GM13976 (cell line): ENCODE data around the gene SLC17A9.
"Not testable (repeated sequence)": the region's sequence is repeated elsewhere in the genome, so short reads cannot be mapped to it uniquely, and the experiment has no call there.

Experiments
- DNase-seq: peaks from one replicate; pipeline ENCODE4 v3.0.0; 2012; ENCODE audit warnings: low spot score
- in situ Hi-C: fragments of 300-500 bp; cut with MboI; formaldehyde crosslinking; loops from one replicate; pipeline ENCODE4 v1.12.0; 2022; ENCODE audit warnings: low sequenced_read_pairs, mixed read lengths, inconsistent platforms; ENCODE audit not compliant: unreplicated experiment
- TF ChIP-seq, protein P1 (sequence below): IDR thresholded peaks from 2 replicates; pipeline ENCODE4 v1.5.1; 2012; ENCODE audit warnings: borderline replicate concordance, mild to moderate bottlenecking; ENCODE audit not compliant: insufficient read depth; ENCODE audit errors: extremely low read depth, missing control alignments, control extremely low read depth

Gene SLC17A9

DNA sequence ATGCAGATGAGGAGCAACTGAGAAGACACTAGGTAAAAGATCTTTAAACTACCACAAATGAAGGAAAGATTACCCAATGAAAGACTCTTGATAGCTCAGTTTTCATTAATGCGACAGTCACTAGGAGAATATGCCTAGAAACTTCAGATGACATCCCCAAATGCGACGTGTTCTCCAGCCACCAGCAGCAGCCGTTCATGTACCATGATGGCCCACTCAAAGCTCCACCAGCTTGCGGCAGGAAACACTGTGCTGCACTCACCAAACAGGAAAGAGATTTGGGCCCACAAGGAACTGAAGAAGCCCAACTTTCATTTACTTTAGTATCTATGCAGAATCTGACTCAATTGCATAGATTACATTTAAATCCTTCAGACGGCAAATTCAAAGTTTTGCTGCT is 33.7 kb upstream of the SLC17A9 start:
- DNase-seq: no peak
- in situ Hi-C loops: no loop called here
- TF ChIP-seq, protein P1, sequence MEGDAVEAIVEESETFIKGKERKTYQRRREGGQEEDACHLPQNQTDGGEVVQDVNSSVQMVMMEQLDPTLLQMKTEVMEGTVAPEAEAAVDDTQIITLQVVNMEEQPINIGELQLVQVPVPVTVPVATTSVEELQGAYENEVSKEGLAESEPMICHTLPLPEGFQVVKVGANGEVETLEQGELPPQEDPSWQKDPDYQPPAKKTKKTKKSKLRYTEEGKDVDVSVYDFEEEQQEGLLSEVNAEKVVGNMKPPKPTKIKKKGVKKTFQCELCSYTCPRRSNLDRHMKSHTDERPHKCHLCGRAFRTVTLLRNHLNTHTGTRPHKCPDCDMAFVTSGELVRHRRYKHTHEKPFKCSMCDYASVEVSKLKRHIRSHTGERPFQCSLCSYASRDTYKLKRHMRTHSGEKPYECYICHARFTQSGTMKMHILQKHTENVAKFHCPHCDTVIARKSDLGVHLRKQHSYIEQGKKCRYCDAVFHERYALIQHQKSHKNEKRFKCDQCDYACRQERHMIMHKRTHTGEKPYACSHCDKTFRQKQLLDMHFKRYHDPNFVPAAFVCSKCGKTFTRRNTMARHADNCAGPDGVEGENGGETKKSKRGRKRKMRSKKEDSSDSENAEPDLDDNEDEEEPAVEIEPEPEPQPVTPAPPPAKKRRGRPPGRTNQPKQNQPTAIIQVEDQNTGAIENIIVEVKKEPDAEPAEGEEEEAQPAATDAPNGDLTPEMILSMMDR: no peak

DNA sequence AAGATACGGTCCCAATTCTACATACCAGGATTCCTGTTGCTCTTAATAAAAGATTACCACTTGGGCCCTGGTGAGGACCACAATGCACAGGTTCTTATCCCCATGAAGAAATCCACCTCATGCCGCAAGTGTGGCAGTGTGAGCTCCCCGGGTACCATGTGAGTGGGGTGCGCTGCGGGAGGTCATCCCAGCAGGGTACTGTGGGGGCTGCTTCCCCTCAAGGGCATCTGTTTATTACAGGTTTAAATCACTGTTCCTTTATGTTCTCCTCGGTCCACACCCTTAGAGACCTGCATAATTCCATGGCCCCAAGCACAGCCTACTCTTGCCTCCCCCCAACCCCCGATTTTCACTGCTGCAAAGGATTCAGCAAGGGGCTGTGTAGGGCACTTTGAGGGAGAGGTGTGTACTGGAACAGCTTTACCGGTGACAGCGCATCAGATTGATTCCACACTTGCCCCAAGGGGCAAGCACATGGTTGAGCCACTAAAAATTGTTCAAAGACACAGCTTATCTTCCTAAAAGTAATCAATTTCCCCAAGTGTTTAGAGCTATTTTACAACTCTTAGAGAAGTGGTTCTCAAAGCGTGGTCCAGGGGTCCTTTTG is 32.4 kb upstream of the SLC17A9 start:
- TF ChIP-seq, protein P1: no peak
- DNase-seq: no peak
- in situ Hi-C loops: no loop called here

DNA sequence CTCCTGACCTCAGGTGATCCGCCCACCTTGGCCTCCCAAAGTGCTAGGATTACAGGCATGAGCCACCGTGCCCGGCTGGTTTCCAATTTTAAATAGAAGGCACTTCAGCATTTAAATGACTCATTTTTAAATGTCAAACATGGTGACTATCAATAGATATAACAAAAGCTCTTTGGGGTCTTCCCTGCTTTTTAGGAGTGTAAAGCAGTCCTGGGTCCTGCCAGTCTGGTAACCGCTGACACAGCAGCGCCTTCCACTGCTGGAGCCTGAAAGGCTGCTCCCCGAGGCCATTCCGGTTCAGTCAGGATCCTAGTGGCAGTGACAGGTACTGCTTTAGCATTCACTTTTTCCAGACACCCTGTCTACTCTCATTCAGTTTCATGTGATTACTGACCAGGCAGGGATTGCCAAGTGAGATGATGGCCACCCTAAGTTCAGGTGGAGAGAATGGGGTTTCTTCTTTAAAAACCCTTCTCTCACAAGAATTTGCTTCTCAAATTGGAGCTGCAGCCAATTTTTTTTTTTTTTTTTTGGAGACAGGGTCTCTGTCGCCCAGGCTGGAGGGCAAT is 31.3 kb upstream of the SLC17A9 start:
- DNase-seq: peak; percentile 57
- in situ Hi-C loops: no loop called here
- TF ChIP-seq, protein P1: peak; percentile 27

DNA sequence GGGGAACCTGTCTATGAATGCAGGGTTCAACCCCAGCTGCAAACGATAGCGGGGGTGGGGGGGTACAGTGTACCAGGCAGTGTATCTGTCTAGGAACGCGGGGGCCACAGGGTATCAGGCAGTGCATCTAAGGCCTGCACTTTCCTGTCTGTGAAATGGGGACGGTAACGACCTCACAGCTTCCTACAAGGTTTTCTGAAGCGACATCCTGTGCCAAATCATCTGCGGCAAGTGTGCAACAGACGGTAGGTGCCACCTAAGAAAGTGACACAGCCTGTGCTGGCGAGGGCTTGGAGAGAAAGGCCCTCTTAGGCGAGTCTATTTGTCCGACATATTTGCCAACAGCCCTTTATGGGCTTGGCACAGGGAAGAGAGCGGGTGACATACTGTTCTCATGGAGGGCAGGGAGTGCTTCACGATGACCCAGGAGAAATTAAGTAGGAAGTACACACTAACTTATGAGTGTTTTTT is 30.0 kb upstream of the SLC17A9 start:
- TF ChIP-seq, protein P1: no peak
- no peak for DNase-seq
- in situ Hi-C loops: no loop called here

DNA sequence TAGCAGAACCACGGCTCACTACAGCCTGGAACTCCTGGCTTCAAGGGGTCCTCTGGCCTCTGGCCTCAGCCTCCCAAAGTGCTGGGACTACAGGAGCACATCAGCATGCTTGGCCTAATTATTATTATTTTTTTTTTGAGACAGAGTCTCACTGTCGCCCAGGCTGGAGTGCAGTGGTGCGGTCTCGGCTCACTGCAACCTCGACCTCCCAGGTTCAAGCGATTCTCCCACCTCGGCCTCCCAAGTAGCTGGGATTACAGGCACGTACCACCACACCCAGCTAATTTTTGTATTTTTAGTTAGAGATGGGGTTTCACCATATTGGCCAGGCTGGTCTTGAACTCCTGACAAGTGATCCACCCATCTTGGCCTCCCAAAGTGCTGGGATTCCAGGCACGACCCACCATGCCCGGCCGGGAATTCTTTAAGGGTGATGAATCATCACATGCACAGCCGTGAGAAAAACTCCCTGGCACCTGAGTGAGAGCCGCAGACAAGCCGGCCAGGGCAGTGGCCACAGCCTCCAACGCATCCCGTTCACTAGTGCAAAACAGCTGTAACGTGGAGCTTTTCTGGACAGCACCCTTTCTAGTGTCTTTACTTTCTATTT is 29.3 kb upstream of the SLC17A9 start:
- in situ Hi-C loops, DNase-seq: not testable (repeated sequence)

DNA sequence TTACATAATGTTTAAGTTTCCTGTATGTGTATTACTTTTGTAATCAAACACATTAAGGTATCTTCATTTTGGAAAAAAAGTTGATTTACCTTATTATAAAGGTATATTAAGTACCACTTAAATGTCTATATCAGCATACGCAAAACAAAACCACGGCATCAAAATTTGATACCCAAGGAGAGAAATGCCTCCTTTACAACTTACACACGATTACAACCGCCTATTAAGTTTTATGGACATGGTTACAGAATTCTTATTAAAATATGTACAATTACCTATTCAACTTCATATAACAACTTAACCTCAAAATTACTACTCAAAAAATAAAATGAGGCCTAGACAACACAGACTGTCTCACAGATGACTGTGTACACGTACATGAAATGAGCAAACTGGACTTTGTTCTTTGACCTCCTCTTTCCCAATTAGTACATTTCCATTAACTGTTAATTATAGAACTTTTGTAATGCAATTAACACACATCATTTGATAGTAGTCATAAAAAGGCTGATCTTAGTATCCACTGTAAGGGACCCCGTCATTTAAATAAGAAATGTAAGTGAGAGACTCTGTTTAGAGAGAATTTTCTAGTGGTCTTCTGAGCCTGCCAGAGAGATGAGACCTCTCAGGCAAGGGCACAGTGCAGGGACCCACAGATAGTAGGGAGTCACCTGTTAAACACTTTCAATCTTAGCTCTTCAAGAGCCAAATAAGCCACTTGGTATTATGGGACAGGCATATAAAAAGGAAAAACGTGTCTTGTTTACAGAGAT is 28.7 kb upstream of the SLC17A9 start:
- no peak for DNase-seq
- TF ChIP-seq, protein P1: no peak
- in situ Hi-C loops: no loop called here

DNA sequence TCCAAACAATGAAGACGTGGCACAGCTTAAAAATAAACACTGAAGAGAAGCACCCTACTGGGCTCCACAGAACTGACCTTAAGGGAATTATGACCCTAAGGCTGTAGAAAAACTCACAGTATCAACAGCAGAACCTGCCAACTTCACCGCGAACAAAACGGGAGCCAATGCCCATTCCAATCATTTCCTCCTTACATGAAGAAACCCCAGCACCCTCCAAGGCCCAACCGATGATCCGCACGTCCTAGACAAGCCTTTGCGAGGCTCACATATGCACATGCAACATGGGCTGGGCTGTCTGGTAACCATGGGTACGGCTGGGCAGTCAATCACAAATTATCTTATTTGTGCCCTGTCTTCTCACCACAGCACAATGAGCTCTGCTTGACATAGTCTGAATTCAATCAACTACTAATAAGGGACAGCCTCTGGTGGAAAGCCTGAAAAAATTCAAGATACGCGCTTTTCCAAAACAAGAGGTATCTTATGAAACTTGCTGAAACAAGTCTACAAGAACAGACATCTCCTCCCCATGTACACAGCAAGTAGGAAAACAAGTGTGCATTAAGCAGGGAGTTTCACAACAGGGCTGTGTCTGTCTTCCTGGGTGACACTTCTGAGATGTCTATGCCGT is 27.9 kb upstream of the SLC17A9 start:
- TF ChIP-seq, protein P1: no peak
- in situ Hi-C loops: no loop called here
- no peak for DNase-seq
